Stimulated activated CD4-positive, alpha-beta T cell treated with anti-CD3 and anti-CD28 coated beads, Interleukin-2, amount 100 ng/mL, for 4 hours (primary cell): Measurements from ENCODE around the gene STRN4.
"Not testable (repeated sequence)": the region's sequence is repeated elsewhere in the genome, so short reads cannot be mapped to it uniquely, and the experiment has no call there.

Experiments used
- DNase-seq: peaks from one replicate; pipeline ENCODE4 v3.0.0-alpha.2; 2020; ENCODE audit warnings: low read depth

STRN4 gene

GRCh38 chr19:46772170-46773017, 26.1 kb upstream of the STRN4 start:
- DNase-seq, result no peak

GRCh38 chr19:46768746-46769145, 22.5 kb upstream of the STRN4 start:
- DNase-seq, result not testable (repeated sequence)

GRCh38 chr19:46766569-46767317, 20.5 kb upstream of the STRN4 start:
- DNase-seq, result peak; percentile 46

- DNase-seq, result no peak
These were observed 18.6 kb upstream of the STRN4 start for GRCh38 chr19:46764817-46765291.

GRCh38 chr19:46762245-46762890, 16.1 kb upstream of the STRN4 start:
- DNase-seq, result no peak

GRCh38 chr19:46761418-46761831, 15.2 kb upstream of the STRN4 start:
- DNase-seq, result no peak

GRCh38 chr19:46760897-46761296, 14.6 kb upstream of the STRN4 start:
- not testable (repeated sequence) for DNase-seq

GRCh38 chr19:46760363-46760762, 14.1 kb upstream of the STRN4 start:
- DNase-seq, result no peak

- DNase-seq, result no peak
These were observed 13.6 kb upstream of the STRN4 start for GRCh38 chr19:46759817-46760333.

GRCh38 chr19:46759206-46759605, 13.0 kb upstream of the STRN4 start:
- no peak for DNase-seq

GRCh38 chr19:46756544-46756888, 10.3 kb upstream of the STRN4 start:
- DNase-seq, result no peak

GRCh38 chr19:46755853-46756543, 9.7 kb upstream of the STRN4 start:
- no peak for DNase-seq

GRCh38 chr19:46755077-46755852, 9.0 kb upstream of the STRN4 start:
- no peak for DNase-seq

GRCh38 chr19:46753420-46754155, 7.3 kb upstream of the STRN4 start:
- DNase-seq, result peak; percentile 39

GRCh38 chr19:46748325-46749109, 2.3 kb upstream of the STRN4 start:
- peak; percentile 61 for DNase-seq

- DNase-seq, result no peak
These were observed 549 bp downstream of the STRN4 start, which contains the start of gene FKRP for GRCh38 chr19:46745521-46746280. FKRP (plus strand) TSS chr19:46746057; CDS start chr19:46755451, 9,394 bp downstream.

GRCh38 chr19:46745030-46745429, 1.2 kb downstream of the STRN4 start:
- DNase-seq, result no peak

GRCh38 chr19:46744005-46744691, 2.1 kb downstream of the STRN4 start:
- DNase-seq, result no peak
